Measurements from ENCODE around the gene COG6.

COG6 gene

GRCh38 chr13:39787086-39787487 is 131.6 kb downstream of the COG6 start:
- H3F3A ChIP-seq (ENCODE audit: low read depth) = no peaks in the 10 kb centered on the region
- H3K9me2 ChIP-seq (replicated peaks; ENCODE audit: low read depth, low read length) = no peaks in the 10 kb centered on the region
- H3K9me3 ChIP-seq (ENCODE audit: insufficient read depth, low read depth, low read length) = no peaks in the 10 kb centered on the region
- H3K4me3 ChIP-seq (ENCODE audit: low read length, poor library complexity, severe bottlenecking) = no peak overlapping the region
- no peaks in the 10 kb centered on the region for H4K20me1 ChIP-seq (ENCODE audit: insufficient read depth, low read length, poor library complexity, severe bottlenecking)
- no peak overlapping the region for H2AFZ ChIP-seq (ENCODE audit: low read length)
- TF ChIP-seq CTCF (conservative IDR thresholded peaks at IDR 0.05; ENCODE audit: low read length) = no peak
- no peak for TF ChIP-seq EZH2phosphoT487 (IDR thresholded peaks at IDR 0.05; ENCODE audit: borderline replicate concordance)
- no peak overlapping the region for H3K4me2 ChIP-seq (ENCODE audit: low read depth, low read length, poor library complexity, severe bottlenecking)
- H3K4me1 ChIP-seq (ENCODE audit: insufficient read depth, low read length, poor library complexity, severe bottlenecking) = no peaks in the 10 kb centered on the region
- no peaks in the 10 kb centered on the region for H3K36me3 ChIP-seq (ENCODE audit: insufficient read depth, low read length)
- H3K27me3 ChIP-seq (ENCODE audit: insufficient read depth, low read length, poor library complexity, severe bottlenecking) = no peaks in the 10 kb centered on the region
- H3K79me2 ChIP-seq (ENCODE audit: insufficient read depth, low read length) = no peaks in the 10 kb centered on the region
- H3K9ac ChIP-seq (ENCODE audit: low read depth, low read length, poor library complexity, severe bottlenecking) = no peak overlapping the region

GRCh38 chr13:39788102-39788501 is 132.6 kb downstream of the COG6 start:
- no peak overlapping the region for H3K4me3 ChIP-seq (ENCODE audit: low read length, poor library complexity, severe bottlenecking)
- H2AFZ ChIP-seq (ENCODE audit: low read length) = no peak overlapping the region
- no peaks in the 10 kb centered on the region for H3K9me2 ChIP-seq (replicated peaks; ENCODE audit: low read depth, low read length)
- no peaks in the 10 kb centered on the region for H3K4me1 ChIP-seq (ENCODE audit: insufficient read depth, low read length, poor library complexity, severe bottlenecking)
- no peaks in the 10 kb centered on the region for H3K79me2 ChIP-seq (ENCODE audit: insufficient read depth, low read length)
- no peaks in the 10 kb centered on the region for H4K20me1 ChIP-seq (ENCODE audit: insufficient read depth, low read length, poor library complexity, severe bottlenecking)
- no peak overlapping the region for H3K9ac ChIP-seq (ENCODE audit: low read depth, low read length, poor library complexity, severe bottlenecking)
- no peaks in the 10 kb centered on the region for H3K36me3 ChIP-seq (ENCODE audit: insufficient read depth, low read length)
- no peaks in the 10 kb centered on the region for H3K27me3 ChIP-seq (ENCODE audit: insufficient read depth, low read length, poor library complexity, severe bottlenecking)
- H3K4me2 ChIP-seq (ENCODE audit: low read depth, low read length, poor library complexity, severe bottlenecking) = no peak overlapping the region
- TF ChIP-seq EZH2phosphoT487 (IDR thresholded peaks at IDR 0.05; ENCODE audit: borderline replicate concordance) = no peak
- TF ChIP-seq CTCF (conservative IDR thresholded peaks at IDR 0.05; ENCODE audit: low read length) = no peak
- no peaks in the 10 kb centered on the region for H3K9me3 ChIP-seq (ENCODE audit: insufficient read depth, low read depth, low read length)
- no peaks in the 10 kb centered on the region for H3F3A ChIP-seq (ENCODE audit: low read depth)

GRCh38 chr13:39789451-39789850 is 134.0 kb downstream of the COG6 start:
- Histone ChIP-seq H4K20me1 (ENCODE audit: insufficient read depth, low read length, poor library complexity, severe bottlenecking) (no peaks in the 10 kb centered on the region), H3K27me3 (ENCODE audit: insufficient read depth, low read length, poor library complexity, severe bottlenecking) (no peaks in the 10 kb centered on the region), H3K4me3 (ENCODE audit: low read length, poor library complexity, severe bottlenecking) (no peak overlapping the region), H2AFZ (ENCODE audit: low read length) (no peak overlapping the region), H3K79me2 (ENCODE audit: insufficient read depth, low read length) (no peaks in the 10 kb centered on the region), H3K9me3 (ENCODE audit: insufficient read depth, low read depth, low read length) (no peaks in the 10 kb centered on the region), H3K4me1 (ENCODE audit: insufficient read depth, low read length, poor library complexity, severe bottlenecking) (no peaks in the 10 kb centered on the region), H3K36me3 (ENCODE audit: insufficient read depth, low read length) (no peaks in the 10 kb centered on the region), H3K9me2 (replicated peaks; ENCODE audit: low read depth, low read length) (no peaks in the 10 kb centered on the region), H3K4me2 (ENCODE audit: low read depth, low read length, poor library complexity, severe bottlenecking) (no peak overlapping the region), H3K9ac (ENCODE audit: low read depth, low read length, poor library complexity, severe bottlenecking) (no peak overlapping the region), H3F3A (ENCODE audit: low read depth) (no peaks in the 10 kb centered on the region)
- TF ChIP-seq EZH2phosphoT487 (IDR thresholded peaks at IDR 0.05; ENCODE audit: borderline replicate concordance) (no peak), CTCF (conservative IDR thresholded peaks at IDR 0.05; ENCODE audit: low read length) (no peak)

Data from Loucy (cell line).